Thoracic aorta (tissue), 2 donors: ENCODE results near the gene PEX3. TPM values are rescaled to one million over a fixed set of nuclear protein-coding genes. Genes with fewer than 3 reads are reported as not detected.
A peak's percentile ranks its signal among the peaks of the same experiment; 100 is the strongest.

Experiments
- ATAC-seq: fragments of 150-250 bp; one replicate; pipeline ENCODE4 v1.8.0; 2017; ENCODE audit warnings: low read depth; ENCODE audit not compliant: insufficient number of reproducible peaks, low FRiP score
- DNase-seq: peaks from one replicate; pipeline ENCODE4 v3.0.0-alpha.2; 2020; ENCODE audit warnings: low spot score
- H3K27ac ChIP-seq, 2 donors: fragments of 200-600 bp; sonication (generic); 1 replicate in 1 of 2; 2 replicates in 1 of 2; pipeline ENCODE4 v1.5.1; 2016; ENCODE audit warnings: mild to moderate bottlenecking in 2 of 2, moderate library complexity in 2 of 2
- H3K27me3 ChIP-seq: fragments of 200-600 bp; sonication (generic); replicated peaks from 2 replicates; pipeline ENCODE4 v1.6.0; 2016; ENCODE audit warnings: mild to moderate bottlenecking; ENCODE audit not compliant: insufficient read depth
- H3K36me3 ChIP-seq: fragments of 200-600 bp; sonication (generic); one replicate; pipeline ENCODE4 v1.5.1; 2016
- H3K4me1 ChIP-seq, 2 donors: fragments of 200-600 bp; sonication (generic); 1 replicate in 1 of 2; 2 replicates in 1 of 2; pipeline versions ENCODE4 v1.5.1 to v1.6.0; 2016; ENCODE audit warnings: low read depth in 2 of 2, mild to moderate bottlenecking in 1 of 2; ENCODE audit not compliant: control insufficient read depth in 1 of 2
- H3K4me3 ChIP-seq: fragments of 200-600 bp; sonication (generic); 2 replicates; pipeline ENCODE4 v1.5.1; 2016; ENCODE audit warnings: mild to moderate bottlenecking
- H3K9me3 ChIP-seq: fragments of 200-600 bp; sonication (generic); 2 replicates; pipeline ENCODE4 v1.5.1; 2016
- total RNA-seq, 2 donors: library from RNA; depleted of rRNA; stranded (reverse); fragments of >200 nt; gene quantifications; one replicate each; pipeline versions ENCODE4 v1.1.0 to v1.2.3, GENCODE V29; 2016
- TF ChIP-seq, protein P1 (sequence below): fragments of 200-600 bp; sonication (generic); IDR thresholded peaks from one replicate; pipeline ENCODE4 v1.5.1; 2019; ENCODE audit warnings: antibody characterized with exemption

PEX3 gene
- total RNA-seq, 2 donors from 2014 or later: 11.4 to 16.2 TPM

DNA sequence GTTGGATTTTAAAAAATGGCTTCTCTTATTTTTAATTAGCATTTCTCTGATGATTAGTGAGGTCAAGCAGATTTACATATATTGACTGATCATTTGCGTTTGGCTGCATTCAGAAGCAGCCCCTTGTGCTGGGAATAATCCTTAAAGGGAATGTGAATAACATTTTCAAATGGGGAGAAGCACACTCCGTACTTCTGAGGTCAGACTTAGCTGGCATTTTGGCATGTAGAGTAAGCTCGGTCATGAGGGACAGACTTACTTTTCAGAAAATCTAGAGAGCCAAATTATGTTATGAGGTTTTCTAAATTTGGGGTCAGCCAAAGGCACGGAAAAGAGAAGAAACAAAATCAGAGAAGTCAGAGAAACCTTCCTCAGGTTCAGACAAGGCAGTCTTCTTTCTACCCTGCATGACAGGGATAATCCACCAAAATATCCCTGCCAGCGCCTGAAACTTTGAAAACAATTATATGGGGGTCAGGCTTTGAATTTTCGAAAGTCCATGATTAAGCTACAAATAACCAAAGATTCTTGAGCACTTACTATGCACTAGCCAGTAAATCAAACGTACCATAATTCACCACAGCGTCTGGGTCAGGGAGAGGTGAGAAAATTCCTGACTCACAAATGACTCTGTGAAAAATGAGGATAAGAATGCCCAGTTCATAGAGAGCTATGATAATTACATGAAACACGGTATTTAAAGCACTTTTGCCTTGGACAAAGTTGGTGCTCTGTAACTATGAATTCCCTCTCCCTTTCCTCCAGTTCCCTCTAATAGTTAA, 45.0 kb upstream of the PEX3 start:
- Histone ChIP-seq H3K27ac (peak overlapping the region; percentile 70 to 88), H3K9me3 (no peaks in the 10 kb centered on the region), H3K36me3 (no peaks in the 10 kb centered on the region), H3K4me3 (peak overlapping the region; percentile 36), H3K27me3 (no peaks in the 10 kb centered on the region), H3K4me1 (peaks cover 37 to 89% of the 10 kb centered on the region in 2 donors)
- TF ChIP-seq, protein P1, sequence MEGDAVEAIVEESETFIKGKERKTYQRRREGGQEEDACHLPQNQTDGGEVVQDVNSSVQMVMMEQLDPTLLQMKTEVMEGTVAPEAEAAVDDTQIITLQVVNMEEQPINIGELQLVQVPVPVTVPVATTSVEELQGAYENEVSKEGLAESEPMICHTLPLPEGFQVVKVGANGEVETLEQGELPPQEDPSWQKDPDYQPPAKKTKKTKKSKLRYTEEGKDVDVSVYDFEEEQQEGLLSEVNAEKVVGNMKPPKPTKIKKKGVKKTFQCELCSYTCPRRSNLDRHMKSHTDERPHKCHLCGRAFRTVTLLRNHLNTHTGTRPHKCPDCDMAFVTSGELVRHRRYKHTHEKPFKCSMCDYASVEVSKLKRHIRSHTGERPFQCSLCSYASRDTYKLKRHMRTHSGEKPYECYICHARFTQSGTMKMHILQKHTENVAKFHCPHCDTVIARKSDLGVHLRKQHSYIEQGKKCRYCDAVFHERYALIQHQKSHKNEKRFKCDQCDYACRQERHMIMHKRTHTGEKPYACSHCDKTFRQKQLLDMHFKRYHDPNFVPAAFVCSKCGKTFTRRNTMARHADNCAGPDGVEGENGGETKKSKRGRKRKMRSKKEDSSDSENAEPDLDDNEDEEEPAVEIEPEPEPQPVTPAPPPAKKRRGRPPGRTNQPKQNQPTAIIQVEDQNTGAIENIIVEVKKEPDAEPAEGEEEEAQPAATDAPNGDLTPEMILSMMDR: no peak
- no peak for DNase-seq
- peak; percentile 34 for ATAC-seq

DNA sequence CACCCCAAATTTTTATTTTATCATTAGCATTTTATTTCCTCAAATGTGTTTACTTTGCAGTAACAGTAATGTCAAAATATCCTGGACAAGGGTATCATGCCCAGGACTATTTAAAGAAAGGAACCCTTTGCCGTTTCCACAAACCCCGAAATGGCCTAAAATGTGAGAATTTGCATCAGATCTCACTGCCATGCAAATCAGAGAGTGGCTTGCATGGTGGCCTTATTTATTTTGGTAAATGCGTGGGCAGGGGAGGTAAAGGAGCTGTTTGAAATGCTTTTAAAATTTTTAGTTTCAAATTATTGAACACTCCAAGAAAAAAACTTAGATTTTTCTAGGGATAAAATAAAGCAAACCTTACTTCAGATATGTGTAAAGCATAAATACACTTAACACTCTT, 43.9 kb upstream of the PEX3 start:
- TF ChIP-seq, protein P1: no peak
- ATAC-seq (no peak), DNase-seq (no peak)
- Histone ChIP-seq H3K9me3 (no peaks in the 10 kb centered on the region), H3K4me1 (peaks cover 32 to 89% of the 10 kb centered on the region in 2 donors), H3K36me3 (no peaks in the 10 kb centered on the region), H3K4me3 (no peak overlapping the region), H3K27me3 (no peaks in the 10 kb centered on the region), H3K27ac (peak overlapping the region; percentile 70 to 88)

DNA sequence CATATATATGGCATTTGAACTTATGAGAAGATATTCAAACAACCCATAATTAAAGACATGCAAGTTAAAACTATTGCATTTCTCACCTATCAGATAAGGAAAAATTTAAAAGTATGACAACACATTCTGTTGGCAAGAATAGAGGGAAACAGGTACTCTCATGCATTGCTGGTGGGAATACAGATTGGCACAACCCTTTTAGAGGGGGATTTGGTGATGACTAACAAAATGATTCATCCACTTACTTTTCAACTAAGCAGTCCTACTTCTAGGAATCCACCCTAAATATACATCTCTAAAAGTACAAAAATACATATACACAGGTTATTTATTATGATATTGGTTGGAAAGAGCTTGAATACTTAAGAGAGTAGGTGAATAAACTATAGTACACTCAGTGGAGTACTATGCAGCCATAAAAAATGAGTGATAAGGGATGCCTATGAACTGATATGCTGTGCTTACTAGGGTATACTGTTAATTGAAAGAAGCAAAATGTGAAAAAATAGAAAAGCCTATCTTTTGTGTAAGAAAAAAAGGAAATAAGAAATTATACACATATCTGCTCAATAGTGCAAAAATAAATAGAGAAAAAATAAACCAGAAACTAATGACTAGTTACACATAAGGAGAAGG, 42.3 kb upstream of the PEX3 start:
- Histone ChIP-seq H3K4me3 (no peak overlapping the region), H3K4me1 (peaks cover 32 to 76% of the 10 kb centered on the region in 2 donors), H3K27ac (peak overlapping the region; percentile 59 to 62), H3K36me3 (no peaks in the 10 kb centered on the region), H3K27me3 (no peaks in the 10 kb centered on the region), H3K9me3 (no peaks in the 10 kb centered on the region)
- TF ChIP-seq, protein P1: no peak
- no peak for ATAC-seq
- DNase-seq: no peak

DNA sequence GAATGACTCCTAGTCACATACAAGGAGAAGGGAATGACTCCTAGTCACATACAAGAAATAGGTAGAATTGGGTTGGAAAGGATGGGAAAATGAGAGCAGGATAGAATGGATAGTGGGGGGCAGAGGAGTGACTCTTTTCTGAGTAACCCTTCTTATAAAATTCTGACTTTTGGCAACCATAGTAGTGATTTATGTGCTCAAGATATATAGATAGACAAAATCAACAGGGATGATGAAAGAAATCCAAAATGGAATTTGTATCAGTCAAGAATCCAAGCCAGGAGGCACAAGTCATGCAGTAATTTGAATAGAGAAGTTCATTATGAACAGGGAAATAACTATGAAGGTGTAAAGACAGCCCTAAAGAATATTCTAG, 41.8 kb upstream of the PEX3 start:
- Histone ChIP-seq H3K27me3 (no peaks in the 10 kb centered on the region), H3K4me1 (peaks cover 32 to 71% of the 10 kb centered on the region in 2 donors), H3K9me3 (no peaks in the 10 kb centered on the region), H3K4me3 (no peak overlapping the region), H3K27ac (peak overlapping the region; percentile 59 to 62), H3K36me3 (no peaks in the 10 kb centered on the region)
- DNase-seq: no peak
- TF ChIP-seq, protein P1: no peak
- no peak for ATAC-seq

DNA sequence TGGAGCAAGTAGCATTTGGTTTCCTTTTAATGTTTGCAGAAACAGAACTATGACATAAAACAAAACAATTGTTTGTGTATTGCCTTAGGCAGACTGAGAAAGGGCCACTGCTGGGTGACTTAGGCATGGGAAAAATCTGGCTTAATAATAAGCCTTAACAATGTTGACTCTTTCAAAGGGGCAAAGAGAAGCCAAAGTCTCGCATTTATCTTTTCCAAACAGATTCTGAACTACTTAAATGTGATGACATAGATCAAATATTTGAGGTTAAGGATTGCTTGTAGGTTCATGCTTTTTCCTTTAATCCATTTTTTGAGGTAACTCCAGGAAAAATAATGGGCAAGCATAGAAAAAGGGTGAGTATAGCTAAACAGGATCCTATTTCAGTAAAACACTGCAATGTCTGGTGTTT, 39.7 kb upstream of the PEX3 start:
- DNase-seq (no peak), ATAC-seq (no peak)
- TF ChIP-seq, protein P1: no peak
- Histone ChIP-seq H3K27me3 (no peaks in the 10 kb centered on the region), H3K36me3 (no peaks in the 10 kb centered on the region), H3K4me3 (no peak overlapping the region), H3K9me3 (no peaks in the 10 kb centered on the region), H3K27ac (peak overlapping the region; percentile 59 to 62), H3K4me1 (peaks cover 22 to 53% of the 10 kb centered on the region in 2 donors)
